D721Med (cell line): ENCODE measurements around the gene MCM7.

ENCODE experiments used
- DNase-seq: peaks from one replicate; pipeline ENCODE4 v3.0.0; 2011; ENCODE audit warnings: low spot score; ENCODE audit not compliant: insufficient read length
- FAIRE-seq: peaks from 2 replicates; lab custom pipeline; 2011; peaks lifted over from hg19 to GRCh38; lab: Jason Lieb, UNC
- CTCF ChIP-seq: IDR thresholded peaks from 2 replicates; pipeline ENCODE4 v1.5.1; 2012; ENCODE audit warnings: mild to moderate bottlenecking, control low read depth; ENCODE audit not compliant: insufficient read depth; ENCODE audit errors: missing control alignments

Gene MCM7

GRCh38 chr7:100093054-100093453 lies 8.1 kb downstream of the MCM7 start:
- no peak for TF ChIP-seq CTCF
- FAIRE-seq (no peak), DNase-seq (no peak)

GRCh38 chr7:100091411-100092181 lies 9.6 kb downstream of the MCM7 start:
- no peak for TF ChIP-seq CTCF
- no peak for FAIRE-seq
- DNase-seq, result no peak

- FAIRE-seq (peak; percentile 38), DNase-seq (no peak)
- no peak for TF ChIP-seq CTCF
These were observed 10.4 kb downstream of the MCM7 start for GRCh38 chr7:100090527-100091410.

- DNase-seq (no peak), FAIRE-seq (no peak)
- no peak for TF ChIP-seq CTCF
These were observed 11.6 kb downstream of the MCM7 start for GRCh38 chr7:100089458-100090196.

- FAIRE-seq (no peak), DNase-seq (peak; percentile 72)
- no peak for TF ChIP-seq CTCF
These were observed 12.4 kb downstream of the MCM7 start, which contains the start of gene COPS6 for GRCh38 chr7:100088621-100089457. COPS6 (plus strand) TSS chr7:100088969; CDS start chr7:100088991, 22 bp downstream.

- no peak for TF ChIP-seq CTCF
- FAIRE-seq (no peak), DNase-seq (no peak)
These were observed 13.0 kb downstream of the MCM7 start for GRCh38 chr7:100088095-100088620.
